H9 (cell line): ENCODE results near the gene NCKAP5. TPM values are rescaled to one million over a fixed set of nuclear protein-coding genes. Genes with fewer than 3 reads are reported as not detected.

ENCODE experiments used
- DNase-seq: peaks from one replicate; pipeline ENCODE4 v3.0.0-alpha.2; 2017
- H2AFZ ChIP-seq: one replicate; pipeline ENCODE4 v1.6.1; 2013; ENCODE audit warnings: mild to moderate bottlenecking, low read length, control low read depth, moderate library complexity
- H2AK5ac ChIP-seq: 2 replicates; pipeline ENCODE4 v1.6.1; 2013; ENCODE audit warnings: low read length, control low read depth, mixed read lengths; ENCODE audit not compliant: insufficient read length
- H2BK120ac ChIP-seq: one replicate; pipeline ENCODE4 v1.6.1; 2013; ENCODE audit warnings: low read depth, mild to moderate bottlenecking, low read length, control low read depth, inconsistent platforms; ENCODE audit not compliant: poor library complexity, severe bottlenecking
- H2BK12ac ChIP-seq: 2 replicates; pipeline ENCODE4 v1.6.1; 2013; ENCODE audit warnings: low read length, control low read depth, mixed read lengths, low read depth; ENCODE audit not compliant: insufficient read length
- H2BK15ac ChIP-seq: 2 replicates; pipeline ENCODE4 v1.6.1; 2013; ENCODE audit warnings: low read depth, low read length, control low read depth
- H2BK20ac ChIP-seq: one replicate; pipeline ENCODE4 v1.6.1; 2013; ENCODE audit warnings: low read depth, mild to moderate bottlenecking, low read length, control low read depth, inconsistent platforms; ENCODE audit not compliant: poor library complexity, severe bottlenecking
- H2BK5ac ChIP-seq: 2 replicates; pipeline ENCODE4 v1.6.1; 2013; ENCODE audit warnings: low read length, control low read depth, mixed read lengths; ENCODE audit not compliant: insufficient read length
- H3K14ac ChIP-seq: 2 replicates; pipeline ENCODE4 v1.6.1; 2013; ENCODE audit warnings: low read length, control low read depth; ENCODE audit not compliant: insufficient read depth
- H3K18ac ChIP-seq: 2 replicates; pipeline ENCODE4 v1.6.1; 2013; ENCODE audit warnings: low read depth, mild to moderate bottlenecking, mixed read lengths, low read length, control low read depth; ENCODE audit not compliant: insufficient read length
- H3K23ac ChIP-seq: 2 replicates; pipeline ENCODE4 v1.6.1; 2013; ENCODE audit warnings: low read length, control low read depth, mixed read lengths, low read depth; ENCODE audit not compliant: insufficient read length
- H3K23me2 ChIP-seq: 2 replicates; pipeline ENCODE4 v1.6.1; 2013; ENCODE audit warnings: low read depth, mild to moderate bottlenecking, mixed read lengths, low read length, control low read depth; ENCODE audit not compliant: insufficient read length, poor library complexity, severe bottlenecking
- H3K27ac ChIP-seq: 2 replicates; pipeline ENCODE4 v1.5.1; 2013; ENCODE audit warnings: low read length, control low read depth, mixed read lengths, low read depth; ENCODE audit not compliant: insufficient read length
- H3K27me3 ChIP-seq: 2 replicates; pipeline ENCODE4 v1.6.1; 2013; ENCODE audit warnings: low read length, control low read depth, inconsistent platforms; ENCODE audit not compliant: insufficient read depth
- H3K4ac ChIP-seq: 2 replicates; pipeline ENCODE4 v1.6.1; 2013; ENCODE audit warnings: low read depth, mild to moderate bottlenecking, control low read depth, inconsistent platforms, low read length, moderate library complexity
- H3K4me1 ChIP-seq: 2 replicates; pipeline ENCODE4 v1.6.1; 2013; ENCODE audit warnings: low read length, control low read depth, inconsistent platforms; ENCODE audit not compliant: insufficient read depth
- H3K4me2 ChIP-seq: 2 replicates; pipeline ENCODE4 v1.6.1; 2013; ENCODE audit warnings: low read length, control low read depth, mixed read lengths; ENCODE audit not compliant: insufficient read length, insufficient read depth
- H3K56ac ChIP-seq: 2 replicates; pipeline ENCODE4 v1.6.1; 2013; ENCODE audit warnings: low read depth, mild to moderate bottlenecking, mixed read lengths, low read length, control low read depth; ENCODE audit not compliant: insufficient read length
- H3K79me1 ChIP-seq: 2 replicates; pipeline ENCODE4 v1.6.1; 2013; ENCODE audit warnings: low read depth, mild to moderate bottlenecking, moderate library complexity, low read length, control low read depth, inconsistent platforms; ENCODE audit not compliant: insufficient read depth, poor library complexity, severe bottlenecking
- H3K79me2 ChIP-seq: 2 replicates; pipeline ENCODE4 v1.6.1; 2013; ENCODE audit warnings: low read length, control low read depth, inconsistent platforms; ENCODE audit not compliant: insufficient read depth
- H3K9ac ChIP-seq: 2 replicates; pipeline ENCODE4 v1.6.1; 2013; ENCODE audit warnings: low read length, control low read depth, mixed read lengths; ENCODE audit not compliant: insufficient read length; ENCODE audit errors: extremely low read depth
- H3K9me3 ChIP-seq: one replicate; pipeline ENCODE4 v1.6.1; 2013; ENCODE audit warnings: low read depth, low read length, inconsistent platforms; ENCODE audit not compliant: control insufficient read depth
- H3T11ph ChIP-seq: one replicate; pipeline ENCODE4 v1.6.1; 2013; ENCODE audit warnings: mild to moderate bottlenecking, low read length, control low read depth, inconsistent platforms
- H4K20me1 ChIP-seq: one replicate; pipeline ENCODE4 v1.6.1; 2013; ENCODE audit not compliant: control insufficient read depth, insufficient read length, insufficient read depth
- H4K5ac ChIP-seq: 2 replicates; pipeline ENCODE4 v1.6.1; 2013; ENCODE audit warnings: low read depth, mild to moderate bottlenecking, mixed read lengths, low read length, control low read depth; ENCODE audit not compliant: insufficient read length
- H4K8ac ChIP-seq: replicated peaks from 2 replicates; pipeline ENCODE4 v1.6.1; 2013; ENCODE audit warnings: low read length, control low read depth, mixed read lengths, low read depth; ENCODE audit not compliant: insufficient read length
- H4K91ac ChIP-seq: 2 replicates; pipeline ENCODE4 v1.6.1; 2013; ENCODE audit warnings: low read depth, mild to moderate bottlenecking, moderate library complexity, mixed read lengths, low read length, control low read depth; ENCODE audit not compliant: insufficient read length
- H3K27ac Mint-ChIP-seq, 3 experiments: 2 replicates in 2 of 3; 3 replicates in 1 of 3; pipeline ENCODE4 v1.8.0; 2020 to 2021; ENCODE audit warnings: mixed read lengths in 3 of 3, mild to moderate bottlenecking in 1 of 3, moderate library complexity in 1 of 3
- H3K27me3 Mint-ChIP-seq: 2 replicates; pipeline ENCODE4 v1.8.0; 2021; ENCODE audit warnings: low read depth, mild to moderate bottlenecking, moderate library complexity, mixed read lengths
- H3K36me3 Mint-ChIP-seq, 3 experiments: 2 replicates in 2 of 3; 3 replicates in 1 of 3; pipeline ENCODE4 v1.8.0; 2020 to 2021; ENCODE audit warnings: low read depth in 3 of 3, mixed read lengths in 3 of 3; ENCODE audit not compliant: insufficient read depth in 1 of 3
- H3K4me1 Mint-ChIP-seq, 2 experiments: 2 replicates each; pipeline ENCODE4 v1.8.0; 2020; ENCODE audit warnings: mixed read lengths in 2 of 2
- H3K4me3 Mint-ChIP-seq, 2 experiments: 2 replicates in 1 of 2; 3 replicates in 1 of 2; pipeline ENCODE4 v1.8.0; 2020 to 2021; ENCODE audit warnings: mild to moderate bottlenecking in 2 of 2, mixed read lengths in 2 of 2, moderate library complexity in 1 of 2
- H3K9me3 Mint-ChIP-seq, 2 experiments: 2 replicates in 1 of 2; 3 replicates in 1 of 2; pipeline ENCODE4 v1.8.0; 2020; ENCODE audit warnings: mild to moderate bottlenecking in 2 of 2, mixed read lengths in 2 of 2, moderate library complexity in 1 of 2
- WGBS: extraction: QIAGEN DNeasy Blood & Tissue Kit; methylation state at CpG from one replicate; pipeline ENCODE4 v1.1.7; 2013; ENCODE audit warnings: missing lambda C conversion rate, low lambda C conversion rate, mixed read lengths; ENCODE audit not compliant: insufficient read length; ENCODE audit errors: extremely low coverage; 5-methylcytosine and 5-hydroxymethylcytosine counted together
- total RNA-seq: library from RNA; stranded (reverse); gene quantifications from 2 replicates; pipeline ENCODE4 v1.2.1, GENCODE V29; 2021
- TF ChIP-seq, protein P1 (sequence below): fragments of 200-600 bp; sonication (generic); conservative IDR thresholded peaks from 3 replicates; pipeline ENCODE4 v1.8.0; 2021; ENCODE audit warnings: antibody characterized with exemption, mild to moderate bottlenecking

NCKAP5 gene
- total RNA-seq, 1 experiment from 2014 or later: 0.26 TPM

DNA sequence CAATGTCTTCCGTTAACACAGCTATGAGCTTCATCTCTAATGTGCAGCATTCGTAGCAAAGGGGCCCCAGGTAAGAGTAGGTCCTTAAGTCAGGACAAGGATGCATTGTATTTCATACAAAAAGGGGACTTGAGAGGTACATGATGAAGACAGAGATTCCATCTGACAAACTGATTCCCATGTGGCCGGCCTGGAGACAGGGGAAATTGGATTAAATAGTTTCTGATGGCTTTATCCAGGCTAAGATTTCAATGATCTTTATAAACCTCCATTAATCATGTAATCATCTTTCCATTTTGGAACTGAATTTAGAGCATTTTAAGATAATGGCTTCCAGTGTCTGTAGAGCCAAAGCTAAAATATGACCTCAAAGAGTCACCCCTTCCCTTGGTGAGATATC, 111.3 kb downstream of the NCKAP5 start:
- H3K27ac ChIP-seq: no peak overlapping the region

More for the DNA sequence above, 111.3 kb downstream of the NCKAP5 start:
- Histone ChIP-seq H3K9ac (no peak overlapping the region), H3K79me2 (no peaks in the 10 kb centered on the region), H2BK15ac (no peak overlapping the region), H3K27me3 (no peaks in the 10 kb centered on the region), H3K18ac (no peak overlapping the region), H4K5ac (no peak overlapping the region), H3K4me1 (no peaks in the 10 kb centered on the region), H4K20me1 (no peaks in the 10 kb centered on the region), H3K4ac (no peak overlapping the region), H4K91ac (no peak overlapping the region), H3K4me2 (no peak overlapping the region), H2BK5ac (no peak overlapping the region), H2AK5ac (no peak overlapping the region), H2BK20ac (no peak overlapping the region), H3K23me2 (no peaks in the 10 kb centered on the region), H3K56ac (no peak overlapping the region), H2BK12ac (no peak overlapping the region), H3T11ph (no peak overlapping the region), H3K79me1 (no peaks in the 10 kb centered on the region), H3K14ac (no peak overlapping the region), H3K9me3 (no peaks in the 10 kb centered on the region), H3K23ac (no peak overlapping the region), H4K8ac (no peak overlapping the region), H2AFZ (no peak overlapping the region), H2BK120ac (no peak overlapping the region)
- DNase-seq: no peak
- Mint-ChIP-seq H3K4me1 (peaks cover 3 to 6% of the 10 kb centered on the region in 2 experiments; a peak in 2 of 4 replicates), H3K27me3 (no peaks in the 10 kb centered on the region), H3K9me3 (no peaks in the 10 kb centered on the region), H3K27ac (no peak overlapping the region), H3K36me3 (no peaks in the 10 kb centered on the region; a peak in 1 of 7 replicates), H3K4me3 (no peak overlapping the region)
- TF ChIP-seq, protein P1, sequence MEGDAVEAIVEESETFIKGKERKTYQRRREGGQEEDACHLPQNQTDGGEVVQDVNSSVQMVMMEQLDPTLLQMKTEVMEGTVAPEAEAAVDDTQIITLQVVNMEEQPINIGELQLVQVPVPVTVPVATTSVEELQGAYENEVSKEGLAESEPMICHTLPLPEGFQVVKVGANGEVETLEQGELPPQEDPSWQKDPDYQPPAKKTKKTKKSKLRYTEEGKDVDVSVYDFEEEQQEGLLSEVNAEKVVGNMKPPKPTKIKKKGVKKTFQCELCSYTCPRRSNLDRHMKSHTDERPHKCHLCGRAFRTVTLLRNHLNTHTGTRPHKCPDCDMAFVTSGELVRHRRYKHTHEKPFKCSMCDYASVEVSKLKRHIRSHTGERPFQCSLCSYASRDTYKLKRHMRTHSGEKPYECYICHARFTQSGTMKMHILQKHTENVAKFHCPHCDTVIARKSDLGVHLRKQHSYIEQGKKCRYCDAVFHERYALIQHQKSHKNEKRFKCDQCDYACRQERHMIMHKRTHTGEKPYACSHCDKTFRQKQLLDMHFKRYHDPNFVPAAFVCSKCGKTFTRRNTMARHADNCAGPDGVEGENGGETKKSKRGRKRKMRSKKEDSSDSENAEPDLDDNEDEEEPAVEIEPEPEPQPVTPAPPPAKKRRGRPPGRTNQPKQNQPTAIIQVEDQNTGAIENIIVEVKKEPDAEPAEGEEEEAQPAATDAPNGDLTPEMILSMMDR: no peak
- WGBS: no CpG with 5 or more reads among the region's 3 CpGs
